OCI-M2 (cell line): ENCODE data around the gene DPP3.
"Not testable (repeated sequence)": the region's sequence is repeated elsewhere in the genome, so short reads cannot be mapped to it uniquely, and the experiment has no call there.

ENCODE experiments used
- DNase-seq: peaks from one replicate; lab custom pipeline; 2025; ENCODE audit not compliant: unreplicated experiment; lab: John Stamatoyannopoulos, UW

The DPP3 gene

DNA sequence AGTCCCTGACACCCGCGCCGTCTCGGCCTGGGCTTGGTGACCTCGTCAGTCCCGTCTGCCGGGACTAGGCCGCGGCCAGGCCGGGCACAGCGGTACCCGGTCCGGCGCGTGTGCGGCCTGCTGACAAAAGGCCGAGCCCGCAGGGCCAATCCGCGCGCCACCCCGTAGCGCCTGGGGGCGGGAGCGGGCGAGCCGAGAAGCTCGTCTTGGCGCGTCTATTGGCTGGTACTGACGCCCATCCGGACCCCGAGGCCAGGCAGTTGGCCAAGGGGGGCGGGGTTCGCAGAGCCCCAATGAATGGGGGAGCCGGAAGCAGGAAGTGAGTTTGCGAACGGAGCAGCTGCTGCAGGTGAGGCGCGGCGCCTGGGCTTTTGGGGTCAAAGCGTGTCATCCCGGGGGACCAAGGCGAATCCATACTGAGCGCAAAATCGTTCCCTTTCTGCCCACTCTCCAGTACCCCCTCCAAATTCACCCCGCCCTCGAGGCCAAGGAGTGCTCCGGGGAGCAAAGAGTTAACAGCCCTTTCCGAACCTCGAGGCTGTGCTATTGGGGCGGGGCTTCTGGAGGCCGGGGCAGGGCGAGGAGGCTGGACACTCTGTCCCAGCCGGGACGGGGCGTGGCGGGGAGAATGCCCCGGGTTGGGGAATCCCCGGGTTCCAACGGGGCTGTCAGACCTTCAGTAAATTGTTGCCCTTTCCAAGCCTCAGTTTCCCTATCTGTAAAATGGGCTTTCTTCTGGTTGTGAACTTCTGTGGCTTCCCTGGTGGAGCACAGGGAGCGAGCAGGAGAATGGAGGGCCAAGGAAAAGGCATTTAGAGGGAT, at the start of gene DPP3:
Gene DPP3, plus strand, starts transcription at position 318 of the 822 bp plus-strand sequence. CDS start 1,767 bp downstream, outside the sequence.
- peak; percentile 42 for DNase-seq

- not testable (repeated sequence) for DNase-seq
Measured at GRCh38 chr11:66431287-66431686, 48.9 kb upstream of the DPP3 start.

- not testable (repeated sequence) for DNase-seq
Measured at GRCh38 chr11:66431871-66432329, 48.3 kb upstream of the DPP3 start.

- DNase-seq = no peak
Measured at GRCh38 chr11:66432597-66432996, 47.6 kb upstream of the DPP3 start.

GRCh38 chr11:66437979-66438503, 42.2 kb upstream of the DPP3 start:
- no peak for DNase-seq

GRCh38 chr11:66438504-66439466, 41.4 kb upstream of the DPP3 start, which contains the start of gene MRPL11:
Gene MRPL11 (minus strand): TSS chr11:66438848. CDS start chr11:66438754, 94 bp downstream.
- peak; percentile 76 for DNase-seq

GRCh38 chr11:66440101-66440939, 39.9 kb upstream of the DPP3 start:
- not testable (repeated sequence) for DNase-seq

GRCh38 chr11:66440940-66441282, 39.3 kb upstream of the DPP3 start:
- DNase-seq = not testable (repeated sequence)

GRCh38 chr11:66443602-66444001, 36.6 kb upstream of the DPP3 start:
- DNase-seq = no peak

GRCh38 chr11:66447012-66447411, 33.2 kb upstream of the DPP3 start:
- DNase-seq = no peak

DNA sequence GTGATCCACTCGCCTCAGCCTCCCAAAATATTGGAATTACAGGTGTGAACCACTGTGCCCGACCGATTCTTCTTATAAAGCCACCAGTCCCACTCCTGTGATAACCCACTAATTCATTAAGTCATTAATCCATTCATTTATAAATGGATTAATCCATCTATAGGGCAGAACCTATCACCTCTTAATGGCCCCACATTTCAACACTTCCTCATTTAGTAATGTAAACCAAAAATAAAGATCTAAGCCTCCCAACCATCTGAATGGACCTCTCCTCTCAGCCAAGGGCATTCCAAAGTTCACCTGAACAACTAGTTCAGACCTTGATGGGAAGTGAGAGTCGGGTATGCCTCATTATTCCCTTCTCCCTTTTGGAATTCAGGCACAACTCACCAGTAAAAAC, 31.7 kb upstream of the DPP3 start:
- no peak for DNase-seq

- no peak for DNase-seq
Measured at GRCh38 chr11:66450560-66450959, 29.7 kb upstream of the DPP3 start.

DNA sequence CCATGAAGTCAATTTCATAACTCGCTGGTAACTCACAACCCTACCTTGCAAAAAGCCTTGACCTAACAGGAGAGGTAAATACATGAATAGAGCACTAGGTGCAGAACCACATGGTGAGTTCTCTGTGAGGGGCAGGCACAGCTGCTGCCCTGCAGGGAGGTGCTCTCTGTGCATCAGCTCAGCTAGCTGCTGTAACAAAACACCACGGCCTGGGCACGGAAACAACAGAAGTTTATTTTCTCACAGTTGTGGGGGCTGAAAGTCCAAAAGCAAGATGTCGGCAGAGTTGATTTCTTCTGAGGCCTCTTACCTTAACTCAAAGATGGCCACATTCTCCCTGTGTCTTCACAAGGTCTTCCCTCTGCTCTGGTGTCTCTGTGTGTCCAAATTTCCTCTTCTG, 28.6 kb upstream of the DPP3 start:
- no peak for DNase-seq

DNA sequence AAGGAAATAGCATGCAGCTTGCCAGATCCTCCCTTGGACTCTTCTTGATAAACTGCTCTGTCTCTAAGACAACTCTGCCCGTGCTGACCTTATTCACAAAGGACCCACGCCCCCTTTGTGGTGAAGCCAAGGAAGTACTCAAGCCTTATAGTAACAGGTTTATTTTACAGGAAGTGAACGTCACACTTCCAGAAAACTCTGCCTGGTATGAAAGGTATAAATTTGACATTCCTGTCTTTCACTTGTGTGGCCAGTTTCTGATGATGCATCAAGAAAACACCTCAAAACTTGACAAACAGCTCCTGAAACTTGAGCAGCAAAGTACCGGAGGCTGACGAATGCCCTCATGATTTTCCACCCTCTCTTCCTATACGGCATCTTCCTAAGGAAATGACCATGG, 26.0 kb upstream of the DPP3 start:
- no peak for DNase-seq

GRCh38 chr11:66454828-66455227, 25.4 kb upstream of the DPP3 start:
- no peak for DNase-seq

DNA sequence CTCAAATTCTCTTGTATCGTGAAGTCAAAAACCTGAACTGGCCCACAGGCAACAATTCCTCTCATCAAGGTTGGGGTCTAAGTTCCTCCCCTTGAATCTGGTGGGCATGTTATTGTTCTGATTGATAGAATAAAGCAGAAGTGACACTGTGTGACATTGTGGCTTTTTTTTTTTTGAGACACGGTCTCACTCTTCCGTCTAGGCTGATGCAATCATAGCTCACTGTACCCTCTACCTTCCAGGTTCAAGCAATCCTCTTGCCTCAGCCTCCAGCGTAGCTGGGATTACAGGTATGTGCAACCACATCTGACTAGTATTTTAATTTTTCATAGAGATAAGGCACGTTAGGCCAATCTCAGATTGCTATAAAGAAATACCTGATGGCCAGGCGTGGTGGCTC, 22.4 kb upstream of the DPP3 start:
- no peak for DNase-seq

DNA sequence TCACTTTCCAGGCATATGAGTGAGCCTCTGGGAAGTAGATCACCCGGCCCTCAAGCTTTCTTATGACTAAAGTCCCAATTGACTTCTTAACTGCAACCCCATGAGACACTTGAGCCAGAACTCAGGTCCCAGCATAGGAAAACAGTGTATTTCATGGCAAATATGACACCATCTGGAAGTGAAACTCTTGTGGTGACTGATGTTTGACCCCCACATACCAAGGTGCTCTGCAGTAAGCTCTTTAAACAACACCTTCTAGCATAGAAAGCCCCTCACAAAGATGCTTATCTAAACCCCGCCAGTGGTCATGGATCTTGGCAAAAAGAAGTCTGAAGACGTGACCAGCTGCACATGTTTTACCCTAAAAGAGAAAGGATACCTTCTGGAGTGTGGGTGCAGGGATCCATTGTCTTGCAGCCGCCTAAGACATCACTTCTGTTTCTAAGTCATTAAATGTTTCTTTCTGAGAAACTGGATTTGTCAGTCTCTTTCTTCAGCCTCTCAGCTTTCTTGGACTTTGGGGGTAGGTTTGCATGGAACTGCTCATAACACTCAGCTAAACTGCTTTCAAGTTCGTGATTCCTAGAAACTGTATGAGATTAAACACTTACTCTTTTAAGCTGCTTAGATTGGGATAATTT, 21.0 kb upstream of the DPP3 start:
- no peak for DNase-seq

GRCh38 chr11:66462010-66462409, 18.2 kb upstream of the DPP3 start:
- DNase-seq = no peak

GRCh38 chr11:66462911-66463310, 17.3 kb upstream of the DPP3 start:
- no peak for DNase-seq

DNA sequence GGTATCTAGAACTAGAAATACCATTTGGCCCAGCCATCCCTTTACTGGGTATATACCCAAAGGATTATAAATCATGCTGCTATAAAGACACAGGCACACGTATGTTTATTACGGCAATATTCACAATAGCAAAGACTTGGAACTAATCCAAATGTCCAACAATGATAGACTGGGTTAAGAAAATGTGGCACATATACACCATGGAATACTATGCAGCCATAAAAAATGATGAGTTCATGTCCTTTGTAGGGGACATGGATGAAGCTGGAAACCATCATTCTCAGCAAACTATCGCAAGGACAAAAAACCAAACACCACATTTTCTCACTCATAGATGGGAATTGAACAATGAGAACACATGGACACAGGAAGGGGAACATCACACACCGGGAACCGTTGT, 16.1 kb upstream of the DPP3 start:
- not testable (repeated sequence) for DNase-seq
